ENCODE measurements around the gene ATP6V0D1.

The ATP6V0D1 gene

GRCh38 chr16:67460961-67461360 is 20.0 kb downstream of the ATP6V0D1 start:
- DNase-seq, result no peak

- DNase-seq, result no peak
Observed at GRCh38 chr16:67460168-67460567, 20.8 kb downstream of the ATP6V0D1 start.

- DNase-seq, result no peak
Observed at GRCh38 chr16:67459861-67460150, 21.2 kb downstream of the ATP6V0D1 start.

GRCh38 chr16:67459066-67459860 is 21.7 kb downstream of the ATP6V0D1 start:
- no peak for DNase-seq

GRCh38 chr16:67458121-67458641 is 22.8 kb downstream of the ATP6V0D1 start:
- no peak for DNase-seq

GRCh38 chr16:67457611-67458010 is 23.3 kb downstream of the ATP6V0D1 start:
- no peak for DNase-seq

- no peak for DNase-seq
Observed at GRCh38 chr16:67456391-67457081, 24.4 kb downstream of the ATP6V0D1 start.

GRCh38 chr16:67454852-67455251 is 26.1 kb downstream of the ATP6V0D1 start:
- DNase-seq, result no peak

GRCh38 chr16:67454104-67454503 is 26.9 kb downstream of the ATP6V0D1 start:
- no peak for DNase-seq

- no peak for DNase-seq
Observed at GRCh38 chr16:67451704-67452435, 29.1 kb downstream of the ATP6V0D1 start.

- DNase-seq, result no peak
Observed at GRCh38 chr16:67451061-67451703, 29.8 kb downstream of the ATP6V0D1 start.

- DNase-seq, result no peak
Observed at GRCh38 chr16:67449739-67450138, 31.2 kb downstream of the ATP6V0D1 start.

GRCh38 chr16:67449336-67449735 is 31.6 kb downstream of the ATP6V0D1 start:
- no peak for DNase-seq

- no peak for DNase-seq
Observed at GRCh38 chr16:67448580-67448979, 32.4 kb downstream of the ATP6V0D1 start.

- DNase-seq, result peak; percentile 73
Observed at GRCh38 chr16:67447508-67448076, 33.4 kb downstream of the ATP6V0D1 start.

GRCh38 chr16:67446968-67447507 is 33.9 kb downstream of the ATP6V0D1 start:
- no peak for DNase-seq

- no peak for DNase-seq
Observed at GRCh38 chr16:67445913-67446907, 34.7 kb downstream of the ATP6V0D1 start.

- no peak for DNase-seq
Observed at GRCh38 chr16:67445441-67445912, 35.5 kb downstream of the ATP6V0D1 start.

GRCh38 chr16:67445126-67445426 is 35.9 kb downstream of the ATP6V0D1 start:
- no peak for DNase-seq

- no peak for DNase-seq
Observed at GRCh38 chr16:67444259-67445125, 36.5 kb downstream of the ATP6V0D1 start.
